Measurements from ENCODE around the gene GJB4. TPM values are rescaled to one million over a fixed set of nuclear protein-coding genes. Genes with fewer than 3 reads are reported as not detected.

The GJB4 gene
- total RNA-seq, 2 experiments from 2014 or later: not detected

- H3K27ac ChIP-seq (ENCODE audit: low read depth in 1 of 2, low read length in 2 of 2): no peak overlapping the region
- H3K27me3 Mint-ChIP-seq: peaks cover 25% of the 10 kb centered on the region
- H3K4me1 ChIP-seq (ENCODE audit: insufficient read depth, low read length): no peaks in the 10 kb centered on the region
- H3K36me3 Mint-ChIP-seq (ENCODE audit: low read depth): no peaks in the 10 kb centered on the region
- H3K4me1 Mint-ChIP-seq (ENCODE audit: low read depth): no peaks in the 10 kb centered on the region
- peaks cover 0 to 6% of the 10 kb centered on the region in 2 experiments for H3K27me3 ChIP-seq (ENCODE audit: control insufficient read depth in 1 of 2, insufficient read depth in 2 of 2, low read length in 2 of 2)
- TF ChIP-seq, protein P1, sequence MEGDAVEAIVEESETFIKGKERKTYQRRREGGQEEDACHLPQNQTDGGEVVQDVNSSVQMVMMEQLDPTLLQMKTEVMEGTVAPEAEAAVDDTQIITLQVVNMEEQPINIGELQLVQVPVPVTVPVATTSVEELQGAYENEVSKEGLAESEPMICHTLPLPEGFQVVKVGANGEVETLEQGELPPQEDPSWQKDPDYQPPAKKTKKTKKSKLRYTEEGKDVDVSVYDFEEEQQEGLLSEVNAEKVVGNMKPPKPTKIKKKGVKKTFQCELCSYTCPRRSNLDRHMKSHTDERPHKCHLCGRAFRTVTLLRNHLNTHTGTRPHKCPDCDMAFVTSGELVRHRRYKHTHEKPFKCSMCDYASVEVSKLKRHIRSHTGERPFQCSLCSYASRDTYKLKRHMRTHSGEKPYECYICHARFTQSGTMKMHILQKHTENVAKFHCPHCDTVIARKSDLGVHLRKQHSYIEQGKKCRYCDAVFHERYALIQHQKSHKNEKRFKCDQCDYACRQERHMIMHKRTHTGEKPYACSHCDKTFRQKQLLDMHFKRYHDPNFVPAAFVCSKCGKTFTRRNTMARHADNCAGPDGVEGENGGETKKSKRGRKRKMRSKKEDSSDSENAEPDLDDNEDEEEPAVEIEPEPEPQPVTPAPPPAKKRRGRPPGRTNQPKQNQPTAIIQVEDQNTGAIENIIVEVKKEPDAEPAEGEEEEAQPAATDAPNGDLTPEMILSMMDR (IDR thresholded peaks at IDR 0.05): no peak
- no peak overlapping the region for H3K27ac Mint-ChIP-seq
- H3K36me3 ChIP-seq (ENCODE audit: insufficient read depth, low read length): no peaks in the 10 kb centered on the region
- intact Hi-C loops (cut with DNase I, micrococcal nuclease): no loop called here
- no peaks in the 10 kb centered on the region for H3K9me3 Mint-ChIP-seq
- no peak for ATAC-seq (ENCODE audit: poor library complexity)
- no peak for DNase-seq
- peaks cover 0 to 11% of the 10 kb centered on the region in 2 experiments for H3K9me3 ChIP-seq (ENCODE audit: control insufficient read depth in 1 of 2, insufficient read depth in 1 of 2, low read length in 2 of 2)
- POLR2A ChIA-PET: interaction anchor here (0.6 kb wide), 1 partner anchor 94 kb away, joined by 3 read pairs; no protein-coding TSS in a partner anchor
- no peak overlapping the region for H3K4me3 ChIP-seq (ENCODE audit: low read length)
- H3K4me3 Mint-ChIP-seq: no peak overlapping the region
- CTCF ChIA-PET: no interaction called here
Measured at GRCh38 chr1:34758751-34759150, 789 bp upstream of the GJB4 start.

DNA sequence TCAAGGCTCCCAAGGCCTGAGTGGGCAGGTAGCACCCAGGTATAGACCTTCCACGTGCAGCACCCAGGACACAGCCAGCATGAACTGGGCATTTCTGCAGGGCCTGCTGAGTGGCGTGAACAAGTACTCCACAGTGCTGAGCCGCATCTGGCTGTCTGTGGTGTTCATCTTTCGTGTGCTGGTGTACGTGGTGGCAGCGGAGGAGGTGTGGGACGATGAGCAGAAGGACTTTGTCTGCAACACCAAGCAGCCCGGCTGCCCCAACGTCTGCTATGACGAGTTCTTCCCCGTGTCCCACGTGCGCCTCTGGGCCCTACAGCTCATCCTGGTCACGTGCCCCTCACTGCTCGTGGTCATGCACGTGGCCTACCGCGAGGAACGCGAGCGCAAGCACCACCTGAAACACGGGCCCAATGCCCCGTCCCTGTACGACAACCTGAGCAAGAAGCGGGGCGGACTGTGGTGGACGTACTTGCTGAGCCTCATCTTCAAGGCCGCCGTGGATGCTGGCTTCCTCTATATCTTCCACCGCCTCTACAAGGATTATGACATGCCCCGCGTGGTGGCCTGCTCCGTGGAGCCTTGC, 1.7 kb downstream of the GJB4 start:
- Mint-ChIP-seq H3K4me3 (no peak overlapping the region), H3K27ac (no peak overlapping the region), H3K4me1 (ENCODE audit: low read depth) (no peaks in the 10 kb centered on the region), H3K27me3 (peaks cover 27% of the 10 kb centered on the region), H3K9me3 (no peaks in the 10 kb centered on the region), H3K36me3 (ENCODE audit: low read depth) (no peaks in the 10 kb centered on the region)
- intact Hi-C loops (cut with DNase I, micrococcal nuclease): no loop called here
- TF ChIP-seq, protein P1 (IDR thresholded peaks at IDR 0.05): no peak
- Histone ChIP-seq H3K4me1 (ENCODE audit: insufficient read depth, low read length) (no peaks in the 10 kb centered on the region), H3K27ac (ENCODE audit: low read depth in 1 of 2, low read length in 2 of 2) (no peak overlapping the region), H3K4me3 (ENCODE audit: low read length) (no peak overlapping the region), H3K27me3 (ENCODE audit: control insufficient read depth in 1 of 2, insufficient read depth in 2 of 2, low read length in 2 of 2) (peaks cover 0 to 8% of the 10 kb centered on the region in 2 experiments), H3K36me3 (ENCODE audit: insufficient read depth, low read length) (no peaks in the 10 kb centered on the region), H3K9me3 (ENCODE audit: control insufficient read depth in 1 of 2, insufficient read depth in 1 of 2, low read length in 2 of 2) (peaks cover 0 to 11% of the 10 kb centered on the region in 2 experiments)
- POLR2A ChIA-PET: no interaction called here
- CTCF ChIA-PET: no interaction called here
- no peak for DNase-seq
- no peak for ATAC-seq (ENCODE audit: poor library complexity)

GRCh38 chr1:34761776-34762307, 2.3 kb downstream of the GJB4 start:
- H3K27me3 Mint-ChIP-seq: peaks cover 27% of the 10 kb centered on the region

More at GRCh38 chr1:34761776-34762307, 2.3 kb downstream of the GJB4 start:
- H3K4me1 ChIP-seq (ENCODE audit: insufficient read depth, low read length): no peaks in the 10 kb centered on the region
- ChIA-PET CTCF (no interaction called here), POLR2A (no interaction called here)
- no peaks in the 10 kb centered on the region for H3K36me3 ChIP-seq (ENCODE audit: insufficient read depth, low read length)
- H3K27me3 ChIP-seq (ENCODE audit: control insufficient read depth in 1 of 2, insufficient read depth in 2 of 2, low read length in 2 of 2): peaks cover 0 to 8% of the 10 kb centered on the region in 2 experiments
- H3K9me3 Mint-ChIP-seq: no peaks in the 10 kb centered on the region
- intact Hi-C loops (cut with DNase I, micrococcal nuclease): no loop called here
- H3K36me3 Mint-ChIP-seq (ENCODE audit: low read depth): no peaks in the 10 kb centered on the region
- no peaks in the 10 kb centered on the region for H3K4me1 Mint-ChIP-seq (ENCODE audit: low read depth)
- no peak overlapping the region for H3K4me3 ChIP-seq (ENCODE audit: low read length)
- TF ChIP-seq, protein P1 (IDR thresholded peaks at IDR 0.05): no peak
- DNase-seq (no peak), ATAC-seq (ENCODE audit: poor library complexity) (no peak)
- no peak overlapping the region for H3K27ac ChIP-seq (ENCODE audit: low read depth in 1 of 2, low read length in 2 of 2)
- no peak overlapping the region for H3K27ac Mint-ChIP-seq
- no peak overlapping the region for H3K4me3 Mint-ChIP-seq
- H3K9me3 ChIP-seq (ENCODE audit: control insufficient read depth in 1 of 2, insufficient read depth in 1 of 2, low read length in 2 of 2): peaks cover 0 to 11% of the 10 kb centered on the region in 2 experiments
